ENCODE results near the gene PTAR1. TPM values are rescaled to one million over a fixed set of nuclear protein-coding genes. Genes with fewer than 3 reads are reported as not detected.
"Not testable (repeated sequence)": the region's sequence is repeated elsewhere in the genome, so short reads cannot be mapped to it uniquely, and the experiment has no call there.

PTAR1 gene
- 10 to 100 TPM in 11 of 12 donors, not detected in 1; 21.4 to 32.8 (median 28.8) TPM for polyA plus RNA-seq (ENCODE audit: insufficient read length in 12 of 12)
- long read RNA-seq, donor 1, transcript PTAR1-205 (2 exons, 1,689 nt) = major isoform, 5 of 5 reads
- long read RNA-seq, donor 1, partial matches to known transcripts = 0 of 5 reads
- long read RNA-seq, donor 1, other reads (novel, unspliced or antisense) = 0 of 5 reads
- long read RNA-seq, donor 2, partial matches to known transcripts = 0 of 2 reads
- long read RNA-seq, donor 2, other reads (novel, unspliced or antisense) = 0 of 2 reads
- long read RNA-seq, donor 3 = 0 reads
- long read RNA-seq, donor 4, partial matches to known transcripts = 0 of 1 reads
- long read RNA-seq, donor 4, other reads (novel, unspliced or antisense) = 0 of 1 reads
- long read RNA-seq, donor 5 = 0 reads
- long read RNA-seq, donor 6 = 0 reads
- long read RNA-seq, donor 7, partial matches to known transcripts = 0 of 1 reads
- long read RNA-seq, donor 7, other reads (novel, unspliced or antisense) = 0 of 1 reads
- long read RNA-seq, donor 8 = 0 reads
- long read RNA-seq, donor 9 = 0 reads
- long read RNA-seq, donor 10 = 0 reads
- long read RNA-seq, donor 11 = 0 reads

GRCh38 chr9:69759421-69760277, at the start of gene PTAR1:
PTAR1 (minus strand) TSS chr9:69760011; CDS start chr9:69759938, 73 bp downstream.
- DNase-seq = peak; percentile 91

GRCh38 chr9:69809304-69809863, 49.6 kb upstream of the PTAR1 start:
- DNase-seq = no peak

GRCh38 chr9:69806627-69807026, 46.8 kb upstream of the PTAR1 start:
- DNase-seq = no peak

GRCh38 chr9:69805962-69806515, 46.2 kb upstream of the PTAR1 start:
- DNase-seq = no peak

- DNase-seq = no peak
Observed at GRCh38 chr9:69801989-69802388, 42.2 kb upstream of the PTAR1 start.

- not testable (repeated sequence) for DNase-seq
Observed at GRCh38 chr9:69800027-69800426, 40.2 kb upstream of the PTAR1 start.

- DNase-seq = not testable (repeated sequence)
Observed at GRCh38 chr9:69799521-69799920, 39.7 kb upstream of the PTAR1 start.

GRCh38 chr9:69798744-69799143, 38.9 kb upstream of the PTAR1 start:
- DNase-seq = no peak

GRCh38 chr9:69797675-69798074, 37.9 kb upstream of the PTAR1 start:
- no peak for DNase-seq

- no peak for DNase-seq
Observed at GRCh38 chr9:69794356-69794755, 34.5 kb upstream of the PTAR1 start.

GRCh38 chr9:69785757-69786156, 25.9 kb upstream of the PTAR1 start:
- no peak for DNase-seq

GRCh38 chr9:69773258-69773657, 13.4 kb upstream of the PTAR1 start:
- DNase-seq = no peak

GRCh38 chr9:69771775-69772418, 12.1 kb upstream of the PTAR1 start:
- no peak for DNase-seq

GRCh38 chr9:69768716-69769115, 8.9 kb upstream of the PTAR1 start:
- no peak for DNase-seq

- no peak for DNase-seq
Observed at GRCh38 chr9:69768101-69768500, 8.3 kb upstream of the PTAR1 start.

- DNase-seq = not testable (repeated sequence)
Observed at GRCh38 chr9:69763862-69764261, 4.1 kb upstream of the PTAR1 start.

- no peak for DNase-seq
Observed at GRCh38 chr9:69762527-69762926, 2.7 kb upstream of the PTAR1 start.

- DNase-seq = no peak
Observed at GRCh38 chr9:69760278-69760610, 433 bp upstream of the PTAR1 start.

GRCh38 chr9:69759021-69759420, 790 bp downstream of the PTAR1 start:
- DNase-seq = no peak

- DNase-seq = peak; percentile 5
Observed at GRCh38 chr9:69757996-69758675, 1.7 kb downstream of the PTAR1 start.

GRCh38 chr9:69755205-69755604, 4.6 kb downstream of the PTAR1 start:
- no peak for DNase-seq
